GM12864 (cell line): ENCODE results near the gene NAALAD2.
"Not testable (repeated sequence)": the region's sequence is repeated elsewhere in the genome, so short reads cannot be mapped to it uniquely, and the experiment has no call there.

ENCODE experiments used
- DNase-seq: peaks from one replicate; pipeline ENCODE4 v3.0.0-alpha.2; 2011; ENCODE audit warnings: low read depth
- H3K4me3 ChIP-seq: 2 replicates; pipeline ENCODE4 v1.5.1; 2011; ENCODE audit warnings: mild to moderate bottlenecking, low read depth, low read length, control low read depth
- CTCF ChIP-seq: IDR thresholded peaks from 2 replicates; pipeline ENCODE4 v1.5.1; 2011; ENCODE audit warnings: low read depth, mild to moderate bottlenecking, moderate library complexity, low read length, control low read depth, inconsistent platforms; ENCODE audit errors: missing control alignments

Gene NAALAD2

GRCh38 chr11:90202342-90202741 lies 67.9 kb downstream of the NAALAD2 start:
- no peak for TF ChIP-seq CTCF
- no peak overlapping the region for H3K4me3 ChIP-seq
- DNase-seq: no peak

- DNase-seq: no peak
- no peak for TF ChIP-seq CTCF
Measured at GRCh38 chr11:90204407-90204806, 69.9 kb downstream of the NAALAD2 start.

GRCh38 chr11:90204832-90205646 lies 70.6 kb downstream of the NAALAD2 start:
- peak; percentile 27 for DNase-seq
- no peak overlapping the region for H3K4me3 ChIP-seq
- TF ChIP-seq CTCF: peak; percentile 81

More at GRCh38 chr11:90204407-90204806, 69.9 kb downstream of the NAALAD2 start:
- no peak overlapping the region for H3K4me3 ChIP-seq

GRCh38 chr11:90207992-90208391 lies 73.5 kb downstream of the NAALAD2 start:
- DNase-seq, H3K4me3 ChIP-seq: not testable (repeated sequence)

GRCh38 chr11:90208857-90209256 lies 74.4 kb downstream of the NAALAD2 start:
- DNase-seq: no peak
- no peak for TF ChIP-seq CTCF
- H3K4me3 ChIP-seq: no peak overlapping the region

- no peak for DNase-seq
- no peak for TF ChIP-seq CTCF
- no peak overlapping the region for H3K4me3 ChIP-seq
Measured at GRCh38 chr11:90213322-90213721, 78.9 kb downstream of the NAALAD2 start.

GRCh38 chr11:90216611-90217010 lies 82.1 kb downstream of the NAALAD2 start:
- DNase-seq: no peak
- no peak for TF ChIP-seq CTCF
- no peak overlapping the region for H3K4me3 ChIP-seq
